Adipocyte (in vitro differentiated cells): ENCODE data around the gene SLC41A3.
"Not testable (repeated sequence)": the region's sequence is repeated elsewhere in the genome, so short reads cannot be mapped to it uniquely, and the experiment has no call there.

Source experiments
- DNase-seq: peaks from one replicate; pipeline ENCODE4 v3.0.0-alpha.2; 2015; ENCODE audit warnings: low read depth
- H3K27me3 ChIP-seq: replicated peaks from 2 replicates; pipeline ENCODE4 v1.7.0; 2013; ENCODE audit warnings: mild to moderate bottlenecking, low read length, moderate library complexity; ENCODE audit not compliant: control insufficient read depth, insufficient read depth
- H3K36me3 ChIP-seq: 2 replicates; pipeline ENCODE4 v1.7.0; 2013; ENCODE audit warnings: low read length, mild to moderate bottlenecking, moderate library complexity; ENCODE audit not compliant: control insufficient read depth, insufficient read depth, severe bottlenecking
- H3K4me1 ChIP-seq: 2 replicates; pipeline ENCODE4 v1.7.0; 2013; ENCODE audit warnings: mild to moderate bottlenecking, low read length, moderate library complexity; ENCODE audit not compliant: control insufficient read depth, insufficient read depth
- H3K4me3 ChIP-seq: 2 replicates; pipeline ENCODE4 v1.7.0; 2013; ENCODE audit warnings: mild to moderate bottlenecking, low read length, moderate library complexity
- H3K9ac ChIP-seq: 2 replicates; pipeline ENCODE4 v1.7.0; 2013; ENCODE audit warnings: mild to moderate bottlenecking, low read length, moderate library complexity
- H3K9me3 ChIP-seq: 2 replicates; pipeline ENCODE4 v1.7.0; 2013; ENCODE audit warnings: mild to moderate bottlenecking, low read length, moderate library complexity; ENCODE audit not compliant: control insufficient read depth

The SLC41A3 gene

GRCh38 chr3:125958511-125959316, 125.2 kb downstream of the SLC41A3 start:
- no peaks in the 10 kb centered on the region for H3K4me1 ChIP-seq
- H3K27me3 ChIP-seq = peaks cover 39% of the 10 kb centered on the region
- H3K9ac ChIP-seq = no peak overlapping the region
- H3K4me3 ChIP-seq = no peak overlapping the region
- no peaks in the 10 kb centered on the region for H3K36me3 ChIP-seq
- peaks cover 3% of the 10 kb centered on the region for H3K9me3 ChIP-seq
- no peak for DNase-seq

DNA sequence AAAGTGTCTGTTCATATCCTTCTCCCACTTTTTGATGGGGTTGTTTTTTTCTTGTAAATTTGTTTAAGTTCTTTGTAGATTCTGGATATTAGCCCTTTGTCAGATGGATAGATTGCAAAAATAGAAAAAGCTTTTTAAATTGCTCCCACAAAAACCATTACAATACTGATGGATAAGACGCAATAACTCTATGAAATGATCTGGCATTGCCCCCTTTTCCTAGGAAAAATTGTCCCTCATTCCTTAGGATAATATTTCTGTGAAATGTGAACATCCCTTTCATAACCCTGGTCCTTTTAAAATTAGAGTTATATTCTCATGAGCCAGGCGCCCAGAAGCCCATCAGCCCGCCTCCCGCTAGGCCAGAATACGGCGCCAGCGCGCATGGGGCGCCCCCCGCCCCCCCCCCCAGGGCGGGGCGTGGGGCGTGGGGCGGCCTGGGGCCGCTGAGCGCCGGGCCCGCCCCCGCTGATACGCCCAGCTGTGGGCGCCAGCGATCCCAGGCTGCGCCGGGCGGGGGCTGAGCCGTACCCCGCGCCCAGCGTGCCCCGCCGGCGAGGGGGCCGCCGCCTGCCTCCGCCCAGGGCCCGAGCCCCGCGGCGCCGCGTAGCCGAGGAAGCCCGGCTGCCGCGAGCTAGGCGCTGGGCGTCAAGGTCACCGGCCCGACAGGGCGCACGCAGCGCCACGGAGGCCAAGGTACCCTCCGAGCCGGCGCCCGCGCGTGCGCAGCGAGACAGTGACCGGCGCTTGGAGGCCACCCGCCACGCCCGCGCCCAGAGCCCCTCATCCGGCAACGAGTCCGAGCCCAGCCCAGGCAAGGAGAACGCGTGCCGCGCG, 126.0 kb downstream of the SLC41A3 start:
- no peaks in the 10 kb centered on the region for H3K36me3 ChIP-seq
- H3K4me3 ChIP-seq = no peak overlapping the region
- DNase-seq = no peak
- H3K4me1 ChIP-seq = no peaks in the 10 kb centered on the region
- H3K9ac ChIP-seq = no peak overlapping the region
- H3K27me3 ChIP-seq = peaks cover 35% of the 10 kb centered on the region
- no peaks in the 10 kb centered on the region for H3K9me3 ChIP-seq

DNA sequence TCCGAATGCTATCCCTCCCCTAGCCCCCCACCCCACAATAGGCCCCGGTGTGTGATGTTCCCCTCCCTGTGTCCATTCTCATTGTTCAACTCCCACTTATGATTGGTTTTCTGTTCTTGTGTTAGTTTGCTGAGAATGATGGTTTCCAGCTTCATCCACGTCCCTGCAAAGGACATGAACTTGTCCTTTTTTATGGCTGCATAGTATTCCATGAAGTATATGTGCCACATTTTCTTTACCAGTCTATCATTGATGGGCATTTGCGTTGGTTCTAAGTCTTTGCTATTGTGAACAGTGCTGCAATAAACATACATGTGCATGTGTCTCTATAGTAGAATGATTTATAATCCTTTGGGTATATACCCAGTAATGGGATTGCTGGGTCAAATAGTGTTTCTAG, 126.9 kb downstream of the SLC41A3 start:
- H3K9me3 ChIP-seq, H3K4me3 ChIP-seq, H3K36me3 ChIP-seq, H3K9ac ChIP-seq, DNase-seq, H3K4me1 ChIP-seq: not testable (repeated sequence)
- H3K27me3 ChIP-seq = peaks cover 31% of the 10 kb centered on the region
